ENCODE results near the gene MISFA.
"Not testable (repeated sequence)": the region's sequence is repeated elsewhere in the genome, so short reads cannot be mapped to it uniquely, and the experiment has no call there.

MISFA gene

GRCh38 chr11:18617688-18618341 lies 18.2 kb downstream of the MISFA start:
- no peak overlapping the region for H3K4me3 ChIP-seq (ENCODE audit: low read depth, low read length)

- no peak overlapping the region for H3K4me3 ChIP-seq (ENCODE audit: low read depth, low read length)
These were observed 18.9 kb downstream of the MISFA start for GRCh38 chr11:18618342-18619025.

- H3K4me3 ChIP-seq (ENCODE audit: low read depth, low read length): no peak overlapping the region
These were observed 24.1 kb downstream of the MISFA start for GRCh38 chr11:18623707-18624106.

- no peak overlapping the region for H3K4me3 ChIP-seq (ENCODE audit: low read depth, low read length)
These were observed 24.6 kb downstream of the MISFA start for GRCh38 chr11:18624161-18624560.

- peak overlapping the region; percentile 90 for H3K4me3 ChIP-seq (ENCODE audit: low read depth, low read length)
These were observed 33.3 kb downstream of the MISFA start for GRCh38 chr11:18632841-18633240.

GRCh38 chr11:18633256-18634139 lies 33.9 kb downstream of the MISFA start:
- H3K4me3 ChIP-seq (ENCODE audit: low read depth, low read length): peak overlapping the region; percentile 90

GRCh38 chr11:18634140-18635032 lies 34.8 kb downstream of the MISFA start, which contains the start of gene SPTY2D1:
SPTY2D1 (minus strand) TSS chr11:18634342; CDS start chr11:18634257, 85 bp downstream.
- H3K4me3 ChIP-seq (ENCODE audit: low read depth, low read length): peak within 1 kb of the TSS; percentile 90

- H3K4me3 ChIP-seq (ENCODE audit: low read depth, low read length): no peak overlapping the region
These were observed 42.1 kb downstream of the MISFA start for GRCh38 chr11:18641677-18642076.

- not testable (repeated sequence) for H3K4me3 ChIP-seq (ENCODE audit: low read depth, low read length)
These were observed 43.4 kb downstream of the MISFA start for GRCh38 chr11:18643034-18643433.

GRCh38 chr11:18650353-18650752 lies 50.8 kb downstream of the MISFA start:
- no peak overlapping the region for H3K4me3 ChIP-seq (ENCODE audit: low read depth, low read length)

GRCh38 chr11:18650859-18651557 lies 51.4 kb downstream of the MISFA start:
- H3K4me3 ChIP-seq (ENCODE audit: low read depth, low read length): no peak overlapping the region
